DOHH2 (cell line): ENCODE measurements around the gene SLC4A3.

ENCODE experiments used
- H3F3A ChIP-seq: fragments of 200-600 bp; sonication (generic), shearing (Covaris generic); 2 replicates; pipeline ENCODE4 v1.6.0; 2016; ENCODE audit warnings: antibody characterized with exemption, mild to moderate bottlenecking; ENCODE audit not compliant: control insufficient read depth, insufficient read depth
- H3K27ac ChIP-seq: fragments of 200-600 bp; sonication (generic); 2 replicates; pipeline ENCODE4 v1.5.1; 2014; ENCODE audit warnings: low read depth, mild to moderate bottlenecking, low read length, moderate library complexity
- H3K27me3 ChIP-seq: fragments of 200-600 bp; sonication (generic); 2 replicates; pipeline ENCODE4 v1.6.1; 2014; ENCODE audit warnings: mild to moderate bottlenecking, low read length, mixed read lengths; ENCODE audit not compliant: control insufficient read depth
- H3K36me3 ChIP-seq: fragments of 200-600 bp; sonication (generic); 2 replicates; pipeline ENCODE4 v1.6.1; 2014; ENCODE audit warnings: mild to moderate bottlenecking, low read length, moderate library complexity, mixed read lengths; ENCODE audit not compliant: control insufficient read depth
- H3K4me1 ChIP-seq: fragments of 200-600 bp; sonication (generic); 2 replicates; pipeline ENCODE4 v1.6.1; 2014; ENCODE audit warnings: mild to moderate bottlenecking, low read length, mixed read lengths; ENCODE audit not compliant: control insufficient read depth
- H3K4me2 ChIP-seq: fragments of 200-600 bp; sonication (generic); 2 replicates; pipeline ENCODE4 v1.6.0; 2014; ENCODE audit warnings: mild to moderate bottlenecking, low read length, moderate library complexity
- H3K4me3 ChIP-seq: fragments of 200-600 bp; sonication (generic); 2 replicates; pipeline ENCODE4 v1.5.1; 2014; ENCODE audit warnings: mild to moderate bottlenecking, low read length, mixed read lengths
- H3K79me2 ChIP-seq: fragments of 200-600 bp; sonication (generic); 2 replicates; pipeline ENCODE4 v1.6.1; 2014; ENCODE audit warnings: mild to moderate bottlenecking, low read length, mixed read lengths; ENCODE audit not compliant: control insufficient read depth
- H3K9me2 ChIP-seq: fragments of 200-600 bp; sonication (generic); replicated peaks from 2 replicates; pipeline ENCODE4 v1.6.1; 2014; ENCODE audit warnings: mild to moderate bottlenecking, low read length, mixed read lengths; ENCODE audit not compliant: control insufficient read depth
- H3K9me3 ChIP-seq: fragments of 200-600 bp; sonication (generic); 2 replicates; pipeline ENCODE4 v1.6.1; 2014; ENCODE audit warnings: antibody characterized with exemption, low read length, mixed read lengths; ENCODE audit not compliant: control insufficient read depth, insufficient read depth
- H4K20me1 ChIP-seq: fragments of 200-600 bp; sonication (generic); 2 replicates; pipeline ENCODE4 v1.6.0; 2014; ENCODE audit warnings: low read depth, mild to moderate bottlenecking, antibody characterized with exemption, low read length, moderate library complexity; ENCODE audit not compliant: control insufficient read depth, insufficient read depth
- CTCF ChIP-seq: fragments of 200-600 bp; sonication (generic); IDR thresholded peaks from one replicate; pipeline ENCODE4 v1.5.1; 2014; ENCODE audit warnings: antibody characterized with exemption, mild to moderate bottlenecking, low read depth, low read length; ENCODE audit not compliant: poor library complexity, severe bottlenecking
- EZH2phosphoT487 ChIP-seq: fragments of 200-600 bp; sonication (generic); IDR thresholded peaks from 2 replicates; pipeline ENCODE4 v1.6.1; 2017; ENCODE audit warnings: borderline replicate concordance, mild to moderate bottlenecking, antibody characterized with exemption, low read length, moderate library complexity, mixed read lengths

SLC4A3 gene

GRCh38 chr2:219631406-219631891 lies 4.0 kb downstream of the SLC4A3 start:
- Histone ChIP-seq H4K20me1 (no peaks in the 10 kb centered on the region), H3K27me3 (peaks cover 15% of the 10 kb centered on the region)
- TF ChIP-seq CTCF, result no peak
- no peak for TF ChIP-seq EZH2phosphoT487

GRCh38 chr2:219631904-219632759 lies 4.7 kb downstream of the SLC4A3 start:
- H3K27ac ChIP-seq, result no peak overlapping the region
- H3K36me3 ChIP-seq, result no peaks in the 10 kb centered on the region
- H4K20me1 ChIP-seq, result no peaks in the 10 kb centered on the region
- no peaks in the 10 kb centered on the region for H3F3A ChIP-seq
- H3K9me3 ChIP-seq, result no peaks in the 10 kb centered on the region
- no peaks in the 10 kb centered on the region for H3K9me2 ChIP-seq
- no peak for TF ChIP-seq EZH2phosphoT487
- no peak for TF ChIP-seq CTCF
- H3K4me3 ChIP-seq, result no peak overlapping the region
- H3K79me2 ChIP-seq, result no peaks in the 10 kb centered on the region
- H3K4me1 ChIP-seq, result no peaks in the 10 kb centered on the region
- H3K4me2 ChIP-seq, result no peak overlapping the region
- H3K27me3 ChIP-seq, result peaks cover 9% of the 10 kb centered on the region

More at GRCh38 chr2:219631406-219631891, 4.0 kb downstream of the SLC4A3 start:
- H3K4me2 ChIP-seq, result no peak overlapping the region
- H3K9me2 ChIP-seq, result no peaks in the 10 kb centered on the region
- no peak overlapping the region for H3K4me3 ChIP-seq
- no peaks in the 10 kb centered on the region for H3F3A ChIP-seq
- no peaks in the 10 kb centered on the region for H3K36me3 ChIP-seq
- H3K27ac ChIP-seq, result no peak overlapping the region
- no peaks in the 10 kb centered on the region for H3K4me1 ChIP-seq
- no peaks in the 10 kb centered on the region for H3K79me2 ChIP-seq
- no peaks in the 10 kb centered on the region for H3K9me3 ChIP-seq

- TF ChIP-seq CTCF (no peak), EZH2phosphoT487 (no peak)
- Histone ChIP-seq H3K4me1 (no peaks in the 10 kb centered on the region), H3K4me2 (no peak overlapping the region), H3F3A (no peaks in the 10 kb centered on the region), H3K9me3 (no peaks in the 10 kb centered on the region), H3K27me3 (peaks cover 7% of the 10 kb centered on the region; the same call in 1 of the 2 replicates), H3K27ac (no peak overlapping the region), H3K36me3 (no peaks in the 10 kb centered on the region), H3K79me2 (no peaks in the 10 kb centered on the region), H3K9me2 (no peaks in the 10 kb centered on the region), H4K20me1 (no peaks in the 10 kb centered on the region), H3K4me3 (no peak overlapping the region)
Measured at GRCh38 chr2:219632760-219633105, 5.3 kb downstream of the SLC4A3 start.
